ENCODE results near the gene ZBTB7B.

The ZBTB7B gene

DNA sequence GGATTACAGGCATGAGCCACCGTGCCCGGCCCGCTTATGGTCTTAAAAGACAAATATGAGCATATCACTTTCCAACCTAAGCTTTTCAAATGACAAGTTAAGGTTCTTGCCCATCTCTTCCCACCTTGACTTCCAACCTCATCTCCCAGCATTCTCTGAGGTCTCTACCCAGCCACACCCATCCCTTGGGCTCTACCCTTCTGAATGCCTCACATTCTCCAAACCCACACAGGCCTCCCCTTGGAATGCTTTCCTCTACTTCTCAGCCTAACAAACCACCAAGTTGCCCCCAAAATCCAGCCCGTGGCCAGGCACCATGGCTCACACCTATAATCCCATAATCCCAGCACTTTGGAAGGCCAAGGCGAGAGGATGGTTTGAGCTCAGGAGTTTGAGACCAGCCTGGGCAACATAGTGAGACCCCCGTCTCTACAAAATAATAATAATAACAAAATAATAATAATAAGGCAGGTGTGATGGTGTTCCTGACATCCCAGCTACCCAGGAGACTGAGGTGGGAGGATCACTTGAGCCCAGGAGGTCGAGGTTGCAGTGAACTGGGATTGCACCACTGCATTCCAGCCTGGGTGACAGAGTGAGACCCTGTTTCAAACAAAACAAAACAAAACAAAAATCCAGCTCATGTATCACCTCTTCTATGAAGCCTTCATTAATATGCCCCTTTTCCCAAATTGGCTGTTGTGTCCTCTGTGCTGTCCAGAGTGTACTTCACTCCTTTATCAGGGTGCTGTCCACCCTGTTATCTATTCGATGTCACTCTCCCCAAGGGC lies 19.7 kb downstream of the ZBTB7B start:
- TF ChIP-seq, protein P1, sequence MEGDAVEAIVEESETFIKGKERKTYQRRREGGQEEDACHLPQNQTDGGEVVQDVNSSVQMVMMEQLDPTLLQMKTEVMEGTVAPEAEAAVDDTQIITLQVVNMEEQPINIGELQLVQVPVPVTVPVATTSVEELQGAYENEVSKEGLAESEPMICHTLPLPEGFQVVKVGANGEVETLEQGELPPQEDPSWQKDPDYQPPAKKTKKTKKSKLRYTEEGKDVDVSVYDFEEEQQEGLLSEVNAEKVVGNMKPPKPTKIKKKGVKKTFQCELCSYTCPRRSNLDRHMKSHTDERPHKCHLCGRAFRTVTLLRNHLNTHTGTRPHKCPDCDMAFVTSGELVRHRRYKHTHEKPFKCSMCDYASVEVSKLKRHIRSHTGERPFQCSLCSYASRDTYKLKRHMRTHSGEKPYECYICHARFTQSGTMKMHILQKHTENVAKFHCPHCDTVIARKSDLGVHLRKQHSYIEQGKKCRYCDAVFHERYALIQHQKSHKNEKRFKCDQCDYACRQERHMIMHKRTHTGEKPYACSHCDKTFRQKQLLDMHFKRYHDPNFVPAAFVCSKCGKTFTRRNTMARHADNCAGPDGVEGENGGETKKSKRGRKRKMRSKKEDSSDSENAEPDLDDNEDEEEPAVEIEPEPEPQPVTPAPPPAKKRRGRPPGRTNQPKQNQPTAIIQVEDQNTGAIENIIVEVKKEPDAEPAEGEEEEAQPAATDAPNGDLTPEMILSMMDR (conservative IDR thresholded peaks at IDR 0.05; ENCODE audit: low read depth, low read length) = no peak

DNA sequence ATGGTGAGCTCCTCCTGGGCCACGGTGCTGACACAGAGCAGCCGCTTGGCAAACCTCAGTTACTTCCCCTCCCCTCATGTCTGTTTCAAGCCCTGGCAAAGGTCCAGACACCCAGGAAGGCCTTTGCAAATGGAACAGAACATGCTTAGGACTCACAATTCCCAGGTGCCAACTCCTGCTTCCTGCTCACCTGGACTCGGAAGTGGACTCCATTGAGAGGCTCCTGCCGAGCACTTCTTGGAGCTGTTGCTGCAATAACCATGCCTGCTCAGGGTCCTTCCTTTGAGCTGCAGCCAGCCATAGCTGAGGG lies 20.3 kb downstream of the ZBTB7B start:
- DNase-seq (ENCODE audit: low read depth) = no peak
- TF ChIP-seq, protein P1 (conservative IDR thresholded peaks at IDR 0.05; ENCODE audit: low read depth, low read length) = no peak

More for the DNA sequence above, 19.7 kb downstream of the ZBTB7B start:
- no peak for DNase-seq (ENCODE audit: low read depth)
- no peak overlapping the region for H3K4me3 ChIP-seq (ENCODE audit: low read length)

DNA sequence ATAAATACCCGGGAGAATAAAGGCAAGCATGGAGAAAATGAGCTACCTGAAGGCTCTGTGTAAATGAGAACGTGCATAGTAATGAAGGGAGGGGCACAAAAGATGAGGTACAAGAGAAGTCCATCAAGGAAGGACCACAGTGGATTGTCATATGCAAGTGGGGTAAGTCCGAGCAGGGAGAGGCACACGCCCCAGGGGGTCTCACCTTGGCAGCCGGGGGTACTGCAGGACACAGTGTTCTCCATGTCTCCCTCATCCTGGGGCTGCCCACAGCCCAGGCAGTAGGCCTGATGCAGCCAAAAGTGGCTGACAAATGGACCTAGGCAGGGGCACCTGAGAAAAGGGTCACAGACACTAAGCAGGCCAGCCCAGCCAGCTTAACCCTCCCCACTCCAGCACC lies 21.0 kb downstream of the ZBTB7B start:
- DNase-seq (ENCODE audit: low read depth) = no peak
- no peak overlapping the region for H3K4me3 ChIP-seq (ENCODE audit: low read length)
- TF ChIP-seq, protein P1 (conservative IDR thresholded peaks at IDR 0.05; ENCODE audit: low read depth, low read length) = no peak

More for the DNA sequence above, 20.3 kb downstream of the ZBTB7B start:
- no peak overlapping the region for H3K4me3 ChIP-seq (ENCODE audit: low read length)

DNA sequence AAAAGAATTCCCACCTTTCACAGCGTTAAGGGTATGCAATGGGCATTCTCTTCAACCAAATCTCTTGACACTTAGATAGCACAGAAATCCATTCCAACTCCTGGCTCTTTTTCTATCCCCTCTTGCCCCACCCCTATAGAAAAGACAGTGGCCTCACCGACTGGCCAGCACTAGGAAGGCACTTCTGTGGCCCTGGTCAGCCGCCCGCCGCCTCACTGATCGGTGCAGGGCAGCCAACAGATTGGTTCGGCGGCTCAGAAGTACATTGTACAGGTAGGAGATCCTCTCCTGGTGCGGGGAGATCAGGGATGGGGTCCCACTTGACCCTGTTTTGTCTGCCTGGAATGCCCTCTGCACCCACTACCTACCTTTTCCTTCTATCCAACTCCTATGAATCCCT lies 21.7 kb downstream of the ZBTB7B start:
- no peak for DNase-seq (ENCODE audit: low read depth)
- TF ChIP-seq, protein P1 (conservative IDR thresholded peaks at IDR 0.05; ENCODE audit: low read depth, low read length) = no peak
- H3K4me3 ChIP-seq (ENCODE audit: low read length) = no peak overlapping the region

DNA sequence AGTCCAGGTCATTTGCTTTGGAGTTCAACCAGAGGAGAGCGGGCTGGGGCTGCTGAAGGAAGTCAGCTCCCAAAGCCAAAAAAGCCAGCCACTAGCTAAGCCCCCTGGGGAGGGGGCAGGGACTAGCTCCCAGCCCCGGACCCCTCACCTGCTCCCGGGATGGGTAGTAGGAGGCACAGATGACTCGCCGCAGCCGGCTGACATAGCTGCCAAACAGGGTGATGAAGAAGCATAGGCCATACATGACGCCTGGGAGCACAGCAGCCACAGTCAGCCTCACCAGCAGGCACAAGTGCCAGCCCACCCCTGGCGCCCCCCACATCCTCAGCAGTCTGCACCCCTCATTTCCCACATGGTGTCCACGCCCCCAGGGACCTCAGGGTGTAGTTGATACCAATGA lies 23.6 kb downstream of the ZBTB7B start:
- no peak for DNase-seq (ENCODE audit: low read depth)

DNA sequence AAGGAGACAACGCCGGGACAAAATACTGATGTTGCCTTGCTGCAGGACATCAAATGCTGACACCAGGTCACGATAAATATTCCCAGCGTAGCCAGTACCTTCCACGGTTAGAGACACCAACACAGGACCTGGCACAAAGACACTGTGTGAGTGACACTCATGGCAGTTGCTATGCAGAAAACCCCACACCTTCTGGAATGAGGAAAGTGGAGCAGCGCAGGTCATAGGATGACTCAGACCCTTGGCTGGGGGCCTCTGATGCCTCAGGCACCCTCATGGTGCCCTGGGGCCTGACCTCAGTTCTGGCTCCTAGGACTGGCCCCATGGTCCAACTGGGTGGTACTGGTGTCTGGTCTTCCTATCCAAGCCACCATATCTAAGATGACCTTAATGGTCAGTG lies 24.0 kb downstream of the ZBTB7B start:
- TF ChIP-seq, protein P1 (conservative IDR thresholded peaks at IDR 0.05; ENCODE audit: low read depth, low read length) = no peak
- DNase-seq (ENCODE audit: low read depth) = no peak
- H3K4me3 ChIP-seq (ENCODE audit: low read length) = no peak overlapping the region

More for the DNA sequence above, 23.6 kb downstream of the ZBTB7B start:
- TF ChIP-seq, protein P1 (conservative IDR thresholded peaks at IDR 0.05; ENCODE audit: low read depth, low read length) = no peak
- H3K4me3 ChIP-seq (ENCODE audit: low read length) = no peak overlapping the region

DNA sequence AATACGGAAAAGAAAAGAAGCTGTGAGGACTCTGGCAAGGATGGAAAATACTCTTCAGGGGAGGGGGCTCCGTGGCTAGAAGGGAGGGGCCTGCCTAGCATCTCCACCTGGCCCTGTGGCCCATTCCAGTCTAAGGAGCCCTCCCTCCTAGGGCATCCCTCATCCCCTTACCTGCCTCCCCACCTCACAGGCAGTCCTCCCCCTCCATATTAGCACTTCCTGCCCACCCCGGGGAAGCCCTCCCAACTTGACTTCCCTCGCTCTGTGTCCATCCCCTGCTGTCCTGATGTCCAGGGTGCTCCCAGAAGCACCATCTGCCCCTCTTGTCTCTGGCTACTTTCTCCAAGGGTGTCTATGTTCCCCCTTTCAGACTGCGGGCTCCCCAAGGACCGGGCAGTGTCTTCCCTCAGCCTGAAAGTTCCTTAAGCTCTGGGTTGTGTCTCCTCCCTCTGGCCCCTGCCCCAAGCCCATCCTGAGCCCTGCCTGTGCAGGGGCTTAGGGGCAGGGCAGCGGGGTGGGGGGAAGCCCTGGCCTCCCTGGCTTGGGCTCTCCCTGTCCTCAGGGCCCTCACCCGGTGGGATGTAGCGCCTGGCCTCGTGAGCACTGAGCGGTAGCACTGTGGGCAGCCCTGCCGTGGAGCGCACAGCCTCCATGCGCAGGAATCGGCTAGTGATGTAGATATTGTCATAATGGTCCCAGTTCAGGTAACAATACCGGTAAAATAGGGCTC lies 27.1 kb downstream of the ZBTB7B start:
- no peak overlapping the region for H3K4me3 ChIP-seq (ENCODE audit: low read length)
- DNase-seq (ENCODE audit: low read depth) = no peak
- TF ChIP-seq, protein P1 (conservative IDR thresholded peaks at IDR 0.05; ENCODE audit: low read depth, low read length) = no peak
